ENCODE data around the gene EGLN2. TPM values are rescaled to one million over a fixed set of nuclear protein-coding genes. Genes with fewer than 3 reads are reported as not detected.

EGLN2 gene
- total RNA-seq, 1 experiment from 2014 or later = 58.6 TPM

DNA sequence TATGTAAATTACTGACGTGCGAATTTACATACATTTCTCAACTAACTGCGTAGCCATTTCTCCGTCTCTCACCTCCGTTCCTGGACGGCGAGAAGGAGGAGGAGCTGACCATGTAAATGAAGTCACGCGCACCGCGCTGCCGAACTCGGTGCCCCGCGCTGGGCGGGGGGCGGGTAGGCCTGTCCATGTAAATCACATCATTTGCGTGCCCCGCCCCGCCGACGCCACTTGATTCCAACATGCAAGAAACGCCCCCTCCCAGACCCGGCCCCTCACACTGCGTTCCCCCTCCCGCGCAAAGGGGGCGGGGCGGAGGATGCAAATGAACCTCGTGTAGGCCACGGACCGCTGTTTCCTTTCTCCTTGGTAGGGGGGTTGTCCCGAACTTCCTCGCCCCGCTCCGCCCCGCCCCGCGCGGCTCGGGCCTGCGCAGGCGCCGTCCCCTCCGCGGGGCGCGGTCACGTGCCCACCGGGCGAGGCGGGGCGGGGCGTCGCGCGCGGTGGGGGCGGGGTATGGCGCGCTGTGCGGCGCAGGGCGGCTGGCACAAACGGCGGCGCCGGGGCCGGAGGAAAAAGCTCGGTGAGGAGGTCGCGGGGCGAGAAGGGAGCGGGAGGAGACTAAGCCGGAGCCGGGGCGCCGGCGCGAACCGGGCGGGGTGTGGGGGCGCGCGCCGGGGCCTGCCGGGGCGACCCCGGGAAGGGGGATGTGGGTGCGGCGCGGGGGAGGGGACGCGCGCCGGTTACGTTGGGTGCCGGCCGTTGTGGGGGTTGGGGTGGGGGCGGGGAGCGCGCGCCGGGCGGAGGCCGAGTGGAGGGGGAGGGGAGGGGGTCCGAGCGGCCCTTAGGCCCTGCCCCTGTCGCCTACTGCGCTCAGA, at the start of gene EGLN2 (continued):
- TF ChIP-seq, protein P1, sequence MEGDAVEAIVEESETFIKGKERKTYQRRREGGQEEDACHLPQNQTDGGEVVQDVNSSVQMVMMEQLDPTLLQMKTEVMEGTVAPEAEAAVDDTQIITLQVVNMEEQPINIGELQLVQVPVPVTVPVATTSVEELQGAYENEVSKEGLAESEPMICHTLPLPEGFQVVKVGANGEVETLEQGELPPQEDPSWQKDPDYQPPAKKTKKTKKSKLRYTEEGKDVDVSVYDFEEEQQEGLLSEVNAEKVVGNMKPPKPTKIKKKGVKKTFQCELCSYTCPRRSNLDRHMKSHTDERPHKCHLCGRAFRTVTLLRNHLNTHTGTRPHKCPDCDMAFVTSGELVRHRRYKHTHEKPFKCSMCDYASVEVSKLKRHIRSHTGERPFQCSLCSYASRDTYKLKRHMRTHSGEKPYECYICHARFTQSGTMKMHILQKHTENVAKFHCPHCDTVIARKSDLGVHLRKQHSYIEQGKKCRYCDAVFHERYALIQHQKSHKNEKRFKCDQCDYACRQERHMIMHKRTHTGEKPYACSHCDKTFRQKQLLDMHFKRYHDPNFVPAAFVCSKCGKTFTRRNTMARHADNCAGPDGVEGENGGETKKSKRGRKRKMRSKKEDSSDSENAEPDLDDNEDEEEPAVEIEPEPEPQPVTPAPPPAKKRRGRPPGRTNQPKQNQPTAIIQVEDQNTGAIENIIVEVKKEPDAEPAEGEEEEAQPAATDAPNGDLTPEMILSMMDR (IDR thresholded peaks at IDR 0.05 in 2 of 3, conservative IDR thresholded peaks at IDR 0.05 in 1 of 3; ENCODE audit: borderline replicate concordance in 1 of 3, insufficient read depth in 1 of 3, low read depth in 2 of 3, low read length in 2 of 3) = no peak
- no peak for TF ChIP-seq CEBPB (IDR thresholded peaks at IDR 0.05; ENCODE audit: low read depth)
- TF ChIP-seq YY1 (IDR thresholded peaks at IDR 0.05; ENCODE audit: extremely low read depth, insufficient replicate concordance, low read depth, low read length) = no peak
- no peak for TF ChIP-seq POLR2A (IDR thresholded peaks at IDR 0.05; ENCODE audit: borderline replicate concordance, extremely low read depth, insufficient read depth, insufficient read length)
- no peak for TF ChIP-seq EZH2 (IDR thresholded peaks at IDR 0.05)
- TF ChIP-seq RAD21 (IDR thresholded peaks at IDR 0.05; ENCODE audit: low read depth) = no peak
- no peak for TF ChIP-seq ZNF274 (IDR thresholded peaks at IDR 0.05; ENCODE audit: low read depth, low read length)

DNA sequence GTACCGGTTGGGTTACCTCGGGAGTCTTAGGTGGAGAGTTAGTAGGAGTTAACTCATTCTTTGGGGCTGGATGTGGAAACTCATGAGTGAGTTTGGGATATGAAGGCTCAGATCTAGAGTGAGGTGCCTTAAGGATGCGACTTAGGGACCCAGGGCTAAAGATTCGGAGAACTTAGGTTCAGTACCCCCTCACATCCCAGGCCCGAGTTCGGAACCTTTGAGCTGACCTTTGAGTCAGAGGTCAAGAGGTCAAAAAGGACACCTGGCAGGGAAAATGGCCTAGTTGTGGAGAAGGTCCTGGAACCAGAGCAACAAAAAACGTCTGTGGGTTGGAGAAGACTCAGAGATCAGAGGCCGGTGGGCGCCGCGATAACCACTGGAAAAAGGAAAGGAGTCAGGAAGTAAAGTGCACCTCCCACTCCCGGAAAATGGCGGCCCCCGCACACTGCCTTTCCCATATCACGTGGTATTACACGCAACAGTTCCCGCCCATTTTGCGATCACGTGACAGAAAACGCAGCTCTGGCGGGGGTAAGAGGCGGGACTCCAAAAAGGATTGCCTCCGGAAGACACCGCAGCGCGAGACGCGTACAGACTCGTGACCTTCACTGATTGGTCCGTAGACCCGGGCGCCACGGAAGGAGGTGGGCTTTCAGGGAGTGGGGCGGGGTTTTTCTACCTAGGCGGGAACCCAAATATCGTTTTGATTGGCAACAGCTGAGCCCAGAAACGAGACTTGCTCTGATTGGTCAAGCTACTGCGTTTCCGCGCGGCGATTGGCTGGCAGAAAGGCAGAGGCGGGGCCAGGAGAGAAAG, 48.7 kb upstream of the EGLN2 start, which contains the start of gene ACTMAP:
TSS of gene ACTMAP (minus strand) at position 420 of the 816 bp plus-strand sequence. CDS start 674 bp downstream, outside the sequence.
- peak within 1 kb of the TSS; percentile 99 for H3K9ac ChIP-seq (ENCODE audit: low read length)
- H3K36me3 ChIP-seq (ENCODE audit: control insufficient read depth in 1 of 2, insufficient read depth in 2 of 2, low read length in 2 of 2) = peaks cover 2 to 24% of the 10 kb centered on the region in 2 experiments; a peak in 2 of 4 replicates
- BruUV-seq (replicated peaks) = TSS peak; percentile 93
- H3K9me3 ChIP-seq (ENCODE audit: control insufficient read depth in 1 of 2, insufficient read depth in 1 of 2, low read depth in 1 of 2, low read length in 2 of 2) = no peaks in the 10 kb centered on the region
- peak within 1 kb of the TSS; percentile 95 for H3K4me2 ChIP-seq (ENCODE audit: low read length)
- ChIA-PET RAD21 (ENCODE audit: low non-redundant PET in 1 of 2, low total read pairs in 2 of 2, uncharacterized antibody in 2 of 2, unreplicated experiment in 2 of 2) (interaction anchor here in 1 of 2 experiments (0.7 kb wide), 1 partner anchor 87 kb away, joined by 3 read pairs; no protein-coding TSS in a partner anchor), POLR2A (interaction anchor here (0.8 to 2.6 kb wide), 12 partner anchors 9 to 104 kb away, joined by 3 to 24 read pairs (median 4); partner anchors contain the start of genes COQ8B, EGLN2, ITPKC and RAB4B), CTCF (interaction anchor here (0.9 to 1.5 kb wide), 5 partner anchors 28 to 87 kb away, joined by 4 to 9 read pairs (median 6); partner anchors contain the start of genes EGLN2 and RAB4B)
- intact Hi-C loops (cut with micrococcal nuclease) = loop anchor here (2.0 kb wide), 2 partner anchors 33 to 49 kb away; partner anchors contain the start of genes COQ8B, EGLN2 and ITPKC
- H3K27me3 ChIP-seq (ENCODE audit: insufficient read depth, low read length) = no peaks in the 10 kb centered on the region
- H3K4me1 ChIP-seq (ENCODE audit: control insufficient read depth in 1 of 2, insufficient read depth in 2 of 2, low read length in 2 of 2) = peaks cover 19 to 41% of the 10 kb centered on the region in 2 experiments; a peak in 3 of 4 replicates
- no peak within 1 kb of the TSS for H2AFZ ChIP-seq (ENCODE audit: low read depth, low read length, poor library complexity, severe bottlenecking)
- ATAC-seq (peak; percentile 91), DNase-seq (ENCODE audit: low read depth, low spot score) (peak; percentile 100)
- peak within 1 kb of the TSS; percentile 67 to 81 for H3K4me3 ChIP-seq (replicated peaks in 1 of 2; ENCODE audit: low read depth in 1 of 2, low read length in 2 of 2)
- H3K9me2 ChIP-seq (ENCODE audit: insufficient read depth) = no peaks in the 10 kb centered on the region
- no peaks in the 10 kb centered on the region for H4K20me1 ChIP-seq (ENCODE audit: insufficient read depth)
- peaks cover 42% of the 10 kb centered on the region for H3K79me2 ChIP-seq (ENCODE audit: insufficient read depth, low read length)
- peak within 1 kb of the TSS; percentile 90 for H3K27ac ChIP-seq (ENCODE audit: low read depth, low read length)
- TF ChIP-seq, protein P2, sequence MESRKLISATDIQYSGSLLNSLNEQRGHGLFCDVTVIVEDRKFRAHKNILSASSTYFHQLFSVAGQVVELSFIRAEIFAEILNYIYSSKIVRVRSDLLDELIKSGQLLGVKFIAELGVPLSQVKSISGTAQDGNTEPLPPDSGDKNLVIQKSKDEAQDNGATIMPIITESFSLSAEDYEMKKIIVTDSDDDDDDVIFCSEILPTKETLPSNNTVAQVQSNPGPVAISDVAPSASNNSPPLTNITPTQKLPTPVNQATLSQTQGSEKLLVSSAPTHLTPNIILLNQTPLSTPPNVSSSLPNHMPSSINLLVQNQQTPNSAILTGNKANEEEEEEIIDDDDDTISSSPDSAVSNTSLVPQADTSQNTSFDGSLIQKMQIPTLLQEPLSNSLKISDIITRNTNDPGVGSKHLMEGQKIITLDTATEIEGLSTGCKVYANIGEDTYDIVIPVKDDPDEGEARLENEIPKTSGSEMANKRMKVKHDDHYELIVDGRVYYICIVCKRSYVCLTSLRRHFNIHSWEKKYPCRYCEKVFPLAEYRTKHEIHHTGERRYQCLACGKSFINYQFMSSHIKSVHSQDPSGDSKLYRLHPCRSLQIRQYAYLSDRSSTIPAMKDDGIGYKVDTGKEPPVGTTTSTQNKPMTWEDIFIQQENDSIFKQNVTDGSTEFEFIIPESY (IDR thresholded peaks at IDR 0.05; ENCODE audit: extremely low read depth, insufficient replicate concordance, low read length) = no peak
- TF ChIP-seq JUND (IDR thresholded peaks at IDR 0.05) = no peak
- TF ChIP-seq ZNF274 (IDR thresholded peaks at IDR 0.05; ENCODE audit: low read depth, low read length) = no peak
- TF ChIP-seq, protein P3, sequence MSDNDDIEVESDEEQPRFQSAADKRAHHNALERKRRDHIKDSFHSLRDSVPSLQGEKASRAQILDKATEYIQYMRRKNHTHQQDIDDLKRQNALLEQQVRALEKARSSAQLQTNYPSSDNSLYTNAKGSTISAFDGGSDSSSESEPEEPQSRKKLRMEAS (IDR thresholded peaks at IDR 0.05) = peak; percentile 96
- peak; percentile 82 for TF ChIP-seq EGR1 (IDR thresholded peaks at IDR 0.05; ENCODE audit: low read depth)
- TF ChIP-seq POLR2AphosphoS5 (IDR thresholded peaks at IDR 0.05; ENCODE audit: low read depth, low read length) = peak; percentile 74
- peak; percentile 36; the same call in 1 of the 2 replicates for TF ChIP-seq ELF1 (IDR thresholded peaks at IDR 0.05; ENCODE audit: borderline replicate concordance, low read depth)
- TF ChIP-seq RAD21 (IDR thresholded peaks at IDR 0.05; ENCODE audit: low read depth) = no peak
- TF ChIP-seq, protein P1 (IDR thresholded peaks at IDR 0.05 in 2 of 3, conservative IDR thresholded peaks at IDR 0.05 in 1 of 3; ENCODE audit: borderline replicate concordance in 1 of 3, insufficient read depth in 1 of 3, low read depth in 2 of 3, low read length in 2 of 3) = no peak

Data from HCT116 (cell line).